Ectodermal cell (in vitro differentiated cells): ENCODE results near the gene SPACA7.

Experiments
- H3K27ac ChIP-seq: 2 replicates; pipeline ENCODE4 v1.7.0; 2013; ENCODE audit warnings: mild to moderate bottlenecking, low read depth, low read length; ENCODE audit not compliant: insufficient read depth, poor library complexity, severe bottlenecking
- H3K27me3 ChIP-seq: 2 replicates; pipeline ENCODE4 v1.7.0; 2013; ENCODE audit warnings: mild to moderate bottlenecking, low read length; ENCODE audit not compliant: insufficient read depth, control insufficient read depth, poor library complexity, severe bottlenecking
- H3K36me3 ChIP-seq: one replicate; pipeline ENCODE4 v1.7.0; 2013; ENCODE audit warnings: low read length; ENCODE audit not compliant: control insufficient read depth, insufficient read depth
- H3K4me1 ChIP-seq: one replicate; pipeline ENCODE4 v1.7.0; 2013; ENCODE audit warnings: low read length; ENCODE audit not compliant: control insufficient read depth, insufficient read depth
- H3K4me3 ChIP-seq: 2 replicates; pipeline ENCODE4 v1.7.0; 2013; ENCODE audit warnings: low read depth, low read length, control low read depth; ENCODE audit not compliant: insufficient read depth
- H3K9me3 ChIP-seq: 2 replicates; pipeline ENCODE4 v1.7.0; 2013; ENCODE audit warnings: mild to moderate bottlenecking, low read length, moderate library complexity; ENCODE audit not compliant: control insufficient read depth
- WGBS, 2 experiments: methylation state at CpG; one replicate each; pipeline ENCODE4 v1.1.7; 2013; ENCODE audit warnings: missing lambda C conversion rate in 2 of 2; 5-methylcytosine and 5-hydroxymethylcytosine counted together

The SPACA7 gene

DNA sequence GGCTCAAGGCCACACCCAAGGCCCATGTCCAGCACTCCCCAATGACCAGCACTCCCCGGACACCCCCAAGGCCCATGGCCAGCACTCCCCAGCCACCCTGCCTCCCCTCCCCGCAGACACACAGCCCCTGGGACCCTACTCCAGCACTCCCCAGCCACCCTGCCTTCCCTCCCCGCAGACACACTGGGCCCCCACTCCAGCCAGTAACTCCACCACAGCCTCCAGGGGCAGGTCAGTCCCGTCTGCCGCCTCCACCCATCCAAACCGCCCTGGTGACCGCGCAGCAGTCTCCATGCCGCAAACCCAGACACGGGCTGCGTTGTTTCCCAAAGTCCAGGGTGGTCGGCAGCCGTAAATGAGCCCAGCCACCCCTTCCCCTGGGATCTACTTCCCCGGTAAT is 70.7 kb downstream of the SPACA7 start:
- H3K27ac ChIP-seq: no peak overlapping the region
- peaks cover 7% of the 10 kb centered on the region for H3K4me1 ChIP-seq
- H3K9me3 ChIP-seq: no peaks in the 10 kb centered on the region
- H3K36me3 ChIP-seq: no peaks in the 10 kb centered on the region
- 87 to 89% methylated on average over 14 of the region's 14 CpGs for WGBS, 2 experiments
- no peak overlapping the region for H3K4me3 ChIP-seq
- H3K27me3 ChIP-seq: no peaks in the 10 kb centered on the region

GRCh38 chr13:112447306-112447705 is 71.2 kb downstream of the SPACA7 start:
- no peak overlapping the region for H3K4me3 ChIP-seq
- H3K9me3 ChIP-seq: no peaks in the 10 kb centered on the region
- peaks cover 7% of the 10 kb centered on the region for H3K4me1 ChIP-seq
- 92 to 94% methylated on average over 2 of the region's 2 CpGs for WGBS, 2 experiments
- H3K27ac ChIP-seq: no peak overlapping the region
- no peaks in the 10 kb centered on the region for H3K36me3 ChIP-seq
- no peaks in the 10 kb centered on the region for H3K27me3 ChIP-seq

DNA sequence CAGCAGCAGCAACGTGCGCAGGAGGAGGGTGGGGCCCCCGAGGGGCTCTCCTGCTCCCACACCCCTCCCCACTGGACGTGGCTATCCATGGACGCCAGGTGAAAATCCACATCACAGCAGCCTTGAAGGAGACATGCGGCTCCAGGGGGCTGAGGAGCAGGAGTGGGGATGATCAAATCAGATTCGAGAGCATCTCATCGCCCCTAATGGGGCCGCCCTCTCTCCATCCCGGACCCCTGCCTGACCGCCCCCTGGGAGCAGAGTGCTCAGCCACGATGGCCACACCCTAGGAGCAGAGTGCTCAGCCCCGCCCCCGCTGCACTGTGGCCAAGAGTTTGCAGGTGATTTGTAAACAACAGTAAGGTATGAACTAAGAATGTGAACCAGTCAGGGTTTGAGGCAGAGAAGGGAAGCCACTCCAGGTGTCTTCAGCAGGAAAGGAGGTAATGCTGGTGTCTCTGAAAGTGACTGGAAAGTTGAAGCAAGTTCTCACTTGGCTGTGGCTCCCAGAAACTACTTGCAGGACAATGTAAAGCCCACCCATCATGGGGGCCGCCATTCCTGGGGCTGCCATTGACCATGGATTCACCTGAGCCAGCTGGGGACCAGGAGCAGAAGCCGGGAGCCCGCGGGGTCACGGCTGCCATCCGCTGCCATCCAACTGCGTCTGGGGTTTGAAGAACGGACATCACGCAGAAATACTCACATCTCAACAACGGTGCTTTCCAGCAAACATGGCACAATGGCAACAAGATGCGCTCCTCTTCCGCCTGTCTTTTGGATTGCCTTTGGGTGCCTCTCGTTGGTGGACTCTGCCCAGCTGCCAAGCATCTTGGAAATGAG is 71.8 kb downstream of the SPACA7 start:
- no peaks in the 10 kb centered on the region for H3K36me3 ChIP-seq
- H3K27ac ChIP-seq: no peak overlapping the region
- peaks cover 7% of the 10 kb centered on the region for H3K4me1 ChIP-seq
- WGBS, 2 experiments: 91 to 93% methylated on average over 27 of the region's 27 CpGs
- no peaks in the 10 kb centered on the region for H3K9me3 ChIP-seq
- no peaks in the 10 kb centered on the region for H3K27me3 ChIP-seq
- H3K4me3 ChIP-seq: no peak overlapping the region

DNA sequence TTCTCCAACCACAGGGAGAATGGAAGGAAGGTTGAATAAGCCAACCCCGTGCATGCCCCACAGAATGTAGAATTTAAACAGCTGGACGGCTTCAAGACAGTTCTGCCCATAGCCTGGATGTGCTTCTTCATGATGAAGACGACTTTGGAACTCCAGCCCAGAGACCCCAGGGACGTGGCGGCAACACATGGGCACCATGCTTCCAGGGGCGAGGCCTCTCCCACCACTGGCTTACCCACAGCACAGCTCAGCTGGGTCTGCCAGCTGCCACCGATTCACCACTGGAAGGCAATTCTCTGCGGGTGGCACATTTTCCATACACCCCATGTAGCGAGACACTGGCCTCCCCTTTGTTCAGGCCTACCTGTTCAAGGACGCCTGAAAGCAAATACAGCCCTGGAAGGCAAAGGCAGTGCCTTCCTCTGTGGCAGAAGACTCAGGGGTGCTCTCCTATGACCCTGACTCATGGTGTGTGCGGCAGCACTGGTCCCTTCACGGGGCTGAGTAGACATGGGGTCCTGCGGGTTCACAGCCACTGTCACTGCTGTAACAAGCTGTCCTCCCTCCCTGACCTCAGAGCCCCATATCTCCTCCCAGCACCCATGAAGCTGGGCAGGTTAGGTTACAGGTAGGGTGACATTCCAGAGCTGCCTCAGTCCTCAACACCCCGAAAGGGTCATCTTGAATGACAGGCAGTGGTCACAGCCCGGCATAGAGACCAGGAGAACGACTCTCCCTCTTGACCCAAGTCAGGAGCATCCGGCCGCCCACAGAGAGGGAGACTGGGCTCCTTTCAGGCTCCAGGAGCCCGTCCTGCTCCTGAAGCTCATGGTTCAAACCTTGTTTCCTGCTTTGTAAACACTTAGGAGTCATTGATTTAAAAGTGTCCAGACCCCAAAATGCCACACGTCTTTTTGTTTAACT is 72.7 kb downstream of the SPACA7 start:
- Histone ChIP-seq H3K9me3 (no peaks in the 10 kb centered on the region), H3K27ac (no peak overlapping the region), H3K4me3 (no peak overlapping the region), H3K36me3 (no peaks in the 10 kb centered on the region), H3K27me3 (no peaks in the 10 kb centered on the region), H3K4me1 (peaks cover 1% of the 10 kb centered on the region)
- 89 to 90% methylated on average over 20 of the region's 20 CpGs for WGBS, 2 experiments

DNA sequence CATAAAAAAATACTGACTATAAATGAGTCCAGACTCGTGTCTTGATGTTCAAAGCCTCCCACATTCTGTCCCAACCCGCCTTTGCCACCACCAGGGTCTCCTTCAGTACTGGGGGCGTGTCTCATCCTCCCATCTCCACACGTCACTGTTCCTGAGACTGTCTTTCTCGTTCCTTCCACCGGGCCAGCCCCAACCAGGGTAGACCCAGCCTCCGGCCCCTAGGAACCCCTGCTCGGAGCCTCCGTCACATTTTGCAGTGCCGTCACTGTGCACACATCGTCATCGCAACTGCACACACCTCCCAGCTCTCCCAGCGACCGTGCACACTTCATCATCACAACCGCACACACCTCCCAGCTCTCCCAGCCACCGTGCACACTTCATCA is 73.4 kb downstream of the SPACA7 start:
- Histone ChIP-seq H3K36me3 (no peaks in the 10 kb centered on the region), H3K27ac (no peak overlapping the region), H3K27me3 (no peaks in the 10 kb centered on the region), H3K4me3 (no peak overlapping the region), H3K9me3 (no peaks in the 10 kb centered on the region), H3K4me1 (no peaks in the 10 kb centered on the region)
- WGBS, 2 experiments: 89 to 91% methylated on average over 15 to 16 of the region's 16 CpGs

DNA sequence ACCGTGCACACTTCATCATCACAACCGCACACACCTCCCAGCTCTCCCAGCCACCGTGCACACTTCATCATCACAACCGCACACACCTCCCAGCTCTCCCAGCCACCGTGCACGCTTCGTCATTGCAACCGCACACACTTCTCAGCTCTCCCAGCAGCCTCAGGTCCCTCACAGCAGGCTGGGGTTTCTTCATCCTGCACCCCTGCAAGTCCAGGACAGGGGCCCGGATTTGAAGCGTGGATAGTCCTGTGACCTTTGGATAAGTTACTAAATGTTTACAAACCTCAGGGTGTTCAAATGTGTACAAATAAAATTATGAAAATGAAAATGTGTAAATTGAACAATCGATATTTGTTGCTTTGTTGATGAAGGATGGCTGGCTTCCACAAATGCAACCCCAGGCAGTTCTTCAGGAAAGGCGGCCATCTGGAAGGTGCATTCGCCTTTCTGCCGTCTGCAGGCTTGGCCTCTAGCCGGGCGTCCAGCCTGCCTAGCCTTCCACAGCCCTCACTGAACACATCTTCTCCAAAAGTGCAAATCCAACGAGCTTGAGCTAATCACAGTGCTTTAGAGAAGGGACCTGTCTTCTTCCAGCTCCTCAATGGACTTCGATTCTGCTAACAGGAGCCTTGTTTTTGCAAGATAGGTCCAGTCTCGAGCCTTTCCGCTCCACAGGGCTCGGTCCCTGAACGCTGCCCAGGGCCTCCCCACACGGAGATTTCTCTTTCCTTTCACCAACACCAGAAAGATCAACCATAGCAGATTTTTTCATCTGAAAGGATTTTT is 74.2 kb downstream of the SPACA7 start:
- WGBS, 2 experiments: 94 to 96% methylated on average over 21 of the region's 23 CpGs

DNA sequence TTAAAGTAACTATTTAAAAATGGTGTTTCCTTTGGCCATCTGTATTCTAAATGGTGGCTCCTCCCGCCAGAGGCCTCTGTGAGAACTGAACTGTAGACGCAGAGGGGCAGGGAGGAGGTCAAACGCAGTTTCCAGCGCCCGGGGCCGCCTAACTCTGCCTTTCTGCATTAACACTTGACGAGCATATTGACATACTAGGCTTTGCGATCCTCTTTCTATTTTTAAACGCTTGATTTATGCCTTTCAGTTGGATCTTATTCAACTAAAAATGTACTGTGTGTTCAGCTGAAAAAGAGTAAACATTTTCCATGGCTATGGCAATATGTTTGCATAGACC is 74.7 kb downstream of the SPACA7 start:
- Histone ChIP-seq H3K27ac (no peak overlapping the region), H3K4me1 (no peaks in the 10 kb centered on the region), H3K9me3 (no peaks in the 10 kb centered on the region), H3K4me3 (no peak overlapping the region), H3K27me3 (no peaks in the 10 kb centered on the region), H3K36me3 (no peaks in the 10 kb centered on the region)
- WGBS, 2 experiments: 92 to 94% methylated on average over 9 of the region's 9 CpGs

More for the DNA sequence above, 74.2 kb downstream of the SPACA7 start:
- Histone ChIP-seq H3K27ac (no peak overlapping the region), H3K4me1 (no peaks in the 10 kb centered on the region), H3K9me3 (no peaks in the 10 kb centered on the region), H3K4me3 (no peak overlapping the region), H3K27me3 (no peaks in the 10 kb centered on the region), H3K36me3 (no peaks in the 10 kb centered on the region)

DNA sequence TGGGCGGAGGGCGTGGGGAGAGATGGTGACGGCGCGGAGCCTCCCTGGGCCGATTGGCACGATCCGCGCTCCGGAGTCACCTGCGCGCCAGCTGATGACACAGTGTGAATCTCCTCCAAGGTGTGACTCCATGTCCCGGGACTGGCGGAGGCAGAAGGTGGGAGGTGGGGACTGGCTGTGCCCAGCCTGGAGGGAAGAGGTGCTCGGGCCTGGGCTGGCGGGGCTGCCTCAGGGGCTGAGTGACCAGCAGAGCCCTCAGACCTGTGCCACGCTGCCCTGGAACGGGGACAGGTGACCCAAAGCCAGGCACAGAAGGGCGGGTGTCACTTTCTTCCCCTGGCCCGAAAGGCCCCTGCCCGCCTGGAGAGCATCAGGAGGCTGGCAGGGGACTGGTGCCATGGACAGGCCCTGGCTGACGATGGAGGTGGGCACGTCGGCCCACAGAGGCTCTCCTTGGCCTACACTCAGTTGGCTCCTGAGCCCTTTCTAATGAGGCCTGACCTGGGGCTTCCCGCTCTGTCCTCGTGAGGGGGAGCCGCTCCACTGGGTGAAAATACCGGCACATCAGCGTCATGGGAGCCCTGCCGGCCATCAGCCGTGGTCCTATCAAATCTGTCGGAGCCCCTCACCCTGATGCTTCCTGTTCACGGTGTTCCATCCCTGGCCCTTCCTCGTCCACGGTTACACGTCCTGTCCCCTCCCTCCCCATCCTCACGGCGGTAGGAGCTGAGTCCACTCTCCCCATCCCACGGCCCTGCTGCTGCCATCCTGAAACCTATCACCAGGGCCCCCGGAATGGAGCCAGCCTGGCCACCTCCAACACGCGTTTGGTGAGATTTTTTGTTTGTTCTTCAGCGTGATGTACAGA is 75.6 kb downstream of the SPACA7 start:
- no peaks in the 10 kb centered on the region for H3K27me3 ChIP-seq
- H3K9me3 ChIP-seq: no peaks in the 10 kb centered on the region
- 91 to 92% methylated on average over 43 of the region's 43 CpGs for WGBS, 2 experiments
- no peaks in the 10 kb centered on the region for H3K36me3 ChIP-seq
- no peaks in the 10 kb centered on the region for H3K4me1 ChIP-seq
- H3K27ac ChIP-seq: no peak overlapping the region
- H3K4me3 ChIP-seq: no peak overlapping the region

GRCh38 chr13:112452380-112453206 is 76.4 kb downstream of the SPACA7 start:
- Histone ChIP-seq H3K27me3 (no peaks in the 10 kb centered on the region), H3K4me1 (no peaks in the 10 kb centered on the region), H3K36me3 (no peaks in the 10 kb centered on the region), H3K4me3 (no peak overlapping the region), H3K27ac (no peak overlapping the region), H3K9me3 (no peaks in the 10 kb centered on the region)
- WGBS, 2 experiments: 91 to 92% methylated on average over 36 of the region's 36 CpGs
